Sigmoid colon (tissue), 4 donors: ENCODE measurements around the gene SRSF9.

Experiments used
- CTCF ChIP-seq, 4 experiments: fragments of 450-650 bp in 3 of 4; fragments of 200-600 bp in 1 of 4; IDR thresholded peaks; one replicate each; pipeline ENCODE4 v1.5.1; 2016 to 2019; ENCODE audit warnings: antibody characterized with exemption in 4 of 4, mild to moderate bottlenecking in 3 of 4, moderate library complexity in 2 of 4
- EP300 ChIP-seq, 4 donors: sonication (generic); formaldehyde crosslinking; IDR thresholded peaks; one replicate each; pipeline ENCODE4 v1.6.1; 2017; ENCODE audit warnings: antibody characterized with exemption in 4 of 4
- POLR2A ChIP-seq, 2 donors: fragments of 450-650 bp; IDR thresholded peaks; one replicate each; pipeline ENCODE4 v1.6.1; 2016; ENCODE audit warnings: antibody characterized with exemption in 2 of 2, mild to moderate bottlenecking in 2 of 2, moderate library complexity in 2 of 2
- POLR2AphosphoS5 ChIP-seq, 4 donors: sonication (generic); formaldehyde crosslinking; IDR thresholded peaks; one replicate each; pipeline ENCODE4 v1.6.1; 2017; ENCODE audit warnings: antibody characterized with exemption in 4 of 4

- TF ChIP-seq CTCF (IDR thresholded peaks at IDR 0.05) (peak; percentile 71 to 87 (median 81)), POLR2A (IDR thresholded peaks at IDR 0.05) (peak in 1 of 2 donors; percentile 43), POLR2AphosphoS5 (IDR thresholded peaks at IDR 0.05) (peak; percentile 62 to 93 (median 90)), EP300 (IDR thresholded peaks at IDR 0.05) (no peak)
Measured at GRCh38 chr12:120469450-120470149, at the start of gene SRSF9.
